GM18502 (cell line): ENCODE results near the gene CLDN19.
"Not testable (repeated sequence)": the region's sequence is repeated elsewhere in the genome, so short reads cannot be mapped to it uniquely, and the experiment has no call there.

Experiments
- ATAC-seq: cut with Tn5 transposase; IDR thresholded peaks from one replicate; pipeline ENCODE4 v1.9.1; 2021; ENCODE audit warnings: mild to moderate bottlenecking; ENCODE audit not compliant: unreplicated experiment, poor library complexity

CLDN19 gene

GRCh38 chr1:42762269-42762668 lies 22.2 kb upstream of the CLDN19 start:
- ATAC-seq: no peak

- no peak for ATAC-seq
These were observed 21.5 kb upstream of the CLDN19 start for GRCh38 chr1:42761567-42761966.

- ATAC-seq: no peak
These were observed 19.1 kb upstream of the CLDN19 start for GRCh38 chr1:42759114-42759513.

GRCh38 chr1:42758641-42759040 lies 18.6 kb upstream of the CLDN19 start:
- no peak for ATAC-seq

GRCh38 chr1:42757892-42758275 lies 17.8 kb upstream of the CLDN19 start:
- no peak for ATAC-seq

- ATAC-seq: no peak
These were observed 17.2 kb upstream of the CLDN19 start for GRCh38 chr1:42756956-42757891.

- no peak for ATAC-seq
These were observed 13.0 kb upstream of the CLDN19 start for GRCh38 chr1:42753070-42753469.

GRCh38 chr1:42752284-42752683 lies 12.2 kb upstream of the CLDN19 start:
- no peak for ATAC-seq

GRCh38 chr1:42751511-42752070 lies 11.6 kb upstream of the CLDN19 start:
- not testable (repeated sequence) for ATAC-seq

- no peak for ATAC-seq
These were observed 10.0 kb upstream of the CLDN19 start for GRCh38 chr1:42750041-42750440.

GRCh38 chr1:42748461-42749410 lies 8.7 kb upstream of the CLDN19 start:
- no peak for ATAC-seq

- no peak for ATAC-seq
These were observed 8.0 kb upstream of the CLDN19 start for GRCh38 chr1:42748021-42748420.

GRCh38 chr1:42747125-42747524 lies 7.1 kb upstream of the CLDN19 start:
- no peak for ATAC-seq

GRCh38 chr1:42746436-42747105 lies 6.5 kb upstream of the CLDN19 start:
- ATAC-seq: no peak

- no peak for ATAC-seq
These were observed 5.8 kb upstream of the CLDN19 start for GRCh38 chr1:42745851-42746250.

GRCh38 chr1:42744148-42744413 lies 4.0 kb upstream of the CLDN19 start:
- no peak for ATAC-seq

GRCh38 chr1:42743317-42744147 lies 3.5 kb upstream of the CLDN19 start:
- no peak for ATAC-seq

GRCh38 chr1:42742617-42743316 lies 2.7 kb upstream of the CLDN19 start:
- no peak for ATAC-seq

- no peak for ATAC-seq
These were observed 2.1 kb upstream of the CLDN19 start for GRCh38 chr1:42742141-42742540.
